ENCODE measurements around the gene SLC38A8.

DNA sequence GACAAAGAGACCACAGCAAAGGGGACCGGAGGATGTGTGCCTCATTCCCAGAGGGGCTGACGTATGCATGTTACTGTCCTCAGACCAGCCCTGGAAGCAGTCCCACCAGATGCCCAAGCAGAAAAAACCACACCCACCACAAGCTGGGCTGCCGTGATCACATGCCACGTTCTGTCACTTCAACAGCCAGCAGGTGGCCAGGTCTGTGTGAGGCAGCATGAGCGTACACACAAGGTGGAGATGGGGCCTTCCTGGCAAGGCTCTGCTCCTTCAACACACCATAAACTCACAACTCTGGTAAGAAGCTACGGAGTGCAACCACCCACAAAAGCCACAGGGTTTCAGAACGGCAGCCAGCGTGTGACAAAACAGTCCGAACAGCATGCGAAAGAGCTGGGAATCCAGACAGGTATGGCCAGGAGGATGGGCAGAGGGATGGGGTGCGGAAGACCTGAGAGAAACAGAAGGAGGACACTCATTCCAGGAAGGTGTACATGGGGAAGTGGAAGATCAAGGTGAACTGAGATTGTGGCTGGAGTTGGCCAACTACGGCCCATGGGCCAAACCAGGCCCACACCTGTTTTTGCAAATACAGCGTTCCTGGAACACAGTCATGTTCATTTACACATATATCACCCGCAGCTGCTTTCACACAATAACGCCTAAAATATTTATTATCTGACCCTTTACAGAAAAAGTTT lies 46.2 kb upstream of the SLC38A8 start:
- TF ChIP-seq, protein P1, sequence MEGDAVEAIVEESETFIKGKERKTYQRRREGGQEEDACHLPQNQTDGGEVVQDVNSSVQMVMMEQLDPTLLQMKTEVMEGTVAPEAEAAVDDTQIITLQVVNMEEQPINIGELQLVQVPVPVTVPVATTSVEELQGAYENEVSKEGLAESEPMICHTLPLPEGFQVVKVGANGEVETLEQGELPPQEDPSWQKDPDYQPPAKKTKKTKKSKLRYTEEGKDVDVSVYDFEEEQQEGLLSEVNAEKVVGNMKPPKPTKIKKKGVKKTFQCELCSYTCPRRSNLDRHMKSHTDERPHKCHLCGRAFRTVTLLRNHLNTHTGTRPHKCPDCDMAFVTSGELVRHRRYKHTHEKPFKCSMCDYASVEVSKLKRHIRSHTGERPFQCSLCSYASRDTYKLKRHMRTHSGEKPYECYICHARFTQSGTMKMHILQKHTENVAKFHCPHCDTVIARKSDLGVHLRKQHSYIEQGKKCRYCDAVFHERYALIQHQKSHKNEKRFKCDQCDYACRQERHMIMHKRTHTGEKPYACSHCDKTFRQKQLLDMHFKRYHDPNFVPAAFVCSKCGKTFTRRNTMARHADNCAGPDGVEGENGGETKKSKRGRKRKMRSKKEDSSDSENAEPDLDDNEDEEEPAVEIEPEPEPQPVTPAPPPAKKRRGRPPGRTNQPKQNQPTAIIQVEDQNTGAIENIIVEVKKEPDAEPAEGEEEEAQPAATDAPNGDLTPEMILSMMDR (IDR thresholded peaks at IDR 0.05): peak in 1 of 6 experiments; percentile 14
- no peak for TF ChIP-seq EP300 (IDR thresholded peaks at IDR 0.05)
- TF ChIP-seq POLR2A (IDR thresholded peaks at IDR 0.05): no peak
